IPS DF 19.7 (cell line): ENCODE data around the gene SCN4A.
"Not testable (repeated sequence)": the region's sequence is repeated elsewhere in the genome, so short reads cannot be mapped to it uniquely, and the experiment has no call there.

Experiments
- DNase-seq: peaks from one replicate; pipeline ENCODE4 v3.0.0-alpha.2; 2013; ENCODE audit warnings: low read depth, low spot score

SCN4A gene

GRCh38 chr17:63934183-63935112 lies 38.3 kb downstream of the SCN4A start:
- no peak for DNase-seq

GRCh38 chr17:63933598-63933997 lies 39.1 kb downstream of the SCN4A start:
- DNase-seq: no peak

- no peak for DNase-seq
These were observed 40.0 kb downstream of the SCN4A start for GRCh38 chr17:63932721-63933120.

- no peak for DNase-seq
These were observed 40.6 kb downstream of the SCN4A start, which contains the start of gene CD79B for GRCh38 chr17:63931981-63932561. Gene CD79B (minus strand): TSS chr17:63932331. CDS start chr17:63932261, 70 bp downstream.

GRCh38 chr17:63930951-63931575 lies 41.7 kb downstream of the SCN4A start:
- DNase-seq: no peak

GRCh38 chr17:63929860-63930766 lies 42.6 kb downstream of the SCN4A start:
- DNase-seq: no peak

GRCh38 chr17:63928966-63929695 lies 43.6 kb downstream of the SCN4A start:
- no peak for DNase-seq

GRCh38 chr17:63928172-63928666 lies 44.5 kb downstream of the SCN4A start:
- DNase-seq: no peak

GRCh38 chr17:63927464-63928171 lies 45.1 kb downstream of the SCN4A start:
- no peak for DNase-seq

GRCh38 chr17:63926164-63926563 lies 46.6 kb downstream of the SCN4A start:
- DNase-seq: no peak

- no peak for DNase-seq
These were observed 47.1 kb downstream of the SCN4A start for GRCh38 chr17:63925615-63926014.

GRCh38 chr17:63922402-63922801 lies 50.3 kb downstream of the SCN4A start:
- not testable (repeated sequence) for DNase-seq

- not testable (repeated sequence) for DNase-seq
These were observed 51.9 kb downstream of the SCN4A start for GRCh38 chr17:63920779-63921178.

- not testable (repeated sequence) for DNase-seq
These were observed 52.7 kb downstream of the SCN4A start for GRCh38 chr17:63920050-63920449.

GRCh38 chr17:63919311-63919723 lies 53.4 kb downstream of the SCN4A start:
- no peak for DNase-seq

GRCh38 chr17:63918789-63919305 lies 53.9 kb downstream of the SCN4A start, which contains the start of gene GH1:
Gene GH1 (minus strand): TSS chr17:63918839. CDS start chr17:63918776, 63 bp downstream.
- not testable (repeated sequence) for DNase-seq

GRCh38 chr17:63918305-63918704 lies 54.4 kb downstream of the SCN4A start:
- no peak for DNase-seq

- DNase-seq: no peak
These were observed 55.1 kb downstream of the SCN4A start for GRCh38 chr17:63917646-63918045.

- DNase-seq: not testable (repeated sequence)
These were observed 55.5 kb downstream of the SCN4A start for GRCh38 chr17:63917206-63917605.
